Measurements from ENCODE around the gene GPR84. TPM values are rescaled to one million over a fixed set of nuclear protein-coding genes. Genes with fewer than 3 reads are reported as not detected.

GPR84 gene
- polyA plus RNA-seq, 1 donor (not counting 4 experiments of a cell fraction or from before 2014, with no cell fraction given): 0.12 TPM

- H3K4me3 ChIP-seq (ENCODE audit: control insufficient read depth in 2 of 3, extremely low read depth in 1 of 3, insufficient read depth in 2 of 3, low read depth in 1 of 3, low read length in 3 of 3): no peak overlapping the region
These were observed 14.6 kb upstream of the GPR84 start for GRCh38 chr12:54378796-54379397.

GRCh38 chr12:54377797-54378515 is 13.7 kb upstream of the GPR84 start:
- no peaks in the 10 kb centered on the region for H3K9me3 ChIP-seq (ENCODE audit: control insufficient read depth, low read depth, low read length)
- no peak overlapping the region for H2AFZ ChIP-seq (ENCODE audit: control insufficient read depth, low read length)
- H3K9ac ChIP-seq (ENCODE audit: control insufficient read depth, extremely low read depth, insufficient read depth, low read length): no peak overlapping the region
- peaks cover 3% of the 10 kb centered on the region for H3K9me1 ChIP-seq (ENCODE audit: control insufficient read depth, extremely low read depth, insufficient read depth, low read length)
- peaks cover 42% of the 10 kb centered on the region for H3K4me1 ChIP-seq (ENCODE audit: control insufficient read depth, extremely low read depth, insufficient read depth, low read length)
- TF ChIP-seq CTCF (optimal IDR thresholded peaks at IDR 0.05 in 1 of 3, IDR thresholded peaks at IDR 0.05 in 1 of 3, conservative IDR thresholded peaks at IDR 0.05 in 1 of 3; ENCODE audit: extremely low read depth in 1 of 3, insufficient read depth in 2 of 3, low read length in 3 of 3) (no peak), EZH2 (IDR thresholded peaks at IDR 0.05; ENCODE audit: low read length) (no peak)
- H3K4me3 ChIP-seq (ENCODE audit: control insufficient read depth in 2 of 3, extremely low read depth in 1 of 3, insufficient read depth in 2 of 3, low read depth in 1 of 3, low read length in 3 of 3): no peak overlapping the region
- peaks cover 66 to 69% of the 10 kb centered on the region in 2 experiments for H3K36me3 ChIP-seq (ENCODE audit: control insufficient read depth in 2 of 2, extremely low read depth in 1 of 2, insufficient read depth in 2 of 2, low read length in 2 of 2)
- no peaks in the 10 kb centered on the region for H3K27me3 ChIP-seq (ENCODE audit: control insufficient read depth, extremely low read depth, insufficient read depth, low read length)
- no peak overlapping the region for H3K27ac ChIP-seq (ENCODE audit: control insufficient read depth, insufficient read depth, low read length)
- peaks cover 22% of the 10 kb centered on the region for H4K20me1 ChIP-seq (ENCODE audit: control insufficient read depth, extremely low read depth, insufficient read depth, low read length)
- dilution Hi-C loops (cut with MboI; ENCODE audit: extremely low pct_ligation_motif_present, low sequenced_read_pairs): no loop called here
- H3K79me2 ChIP-seq (ENCODE audit: control insufficient read depth, insufficient read depth, low read length): peaks cover 56% of the 10 kb centered on the region
- FAIRE-seq: no peak
- H3K4me2 ChIP-seq (ENCODE audit: control insufficient read depth, extremely low read depth, insufficient read depth, low read depth, low read length): no peak overlapping the region
- no peak for DNase-seq (ENCODE audit: low read depth, low spot score)

More at GRCh38 chr12:54378796-54379397, 14.6 kb upstream of the GPR84 start:
- peaks cover 60 to 61% of the 10 kb centered on the region in 2 experiments for H3K36me3 ChIP-seq (ENCODE audit: control insufficient read depth in 2 of 2, extremely low read depth in 1 of 2, insufficient read depth in 2 of 2, low read length in 2 of 2)
- no peak overlapping the region for H3K27ac ChIP-seq (ENCODE audit: control insufficient read depth, insufficient read depth, low read length)
- H3K4me1 ChIP-seq (ENCODE audit: control insufficient read depth, extremely low read depth, insufficient read depth, low read length): peaks cover 42% of the 10 kb centered on the region
- dilution Hi-C loops (cut with MboI; ENCODE audit: extremely low pct_ligation_motif_present, low sequenced_read_pairs): no loop called here
- TF ChIP-seq EZH2 (IDR thresholded peaks at IDR 0.05; ENCODE audit: low read length): no peak
- TF ChIP-seq CTCF (optimal IDR thresholded peaks at IDR 0.05 in 1 of 3, IDR thresholded peaks at IDR 0.05 in 1 of 3, conservative IDR thresholded peaks at IDR 0.05 in 1 of 3; ENCODE audit: extremely low read depth in 1 of 3, insufficient read depth in 2 of 3, low read length in 3 of 3): no peak
- peak overlapping the region; percentile 58 for H3K4me2 ChIP-seq (ENCODE audit: control insufficient read depth, extremely low read depth, insufficient read depth, low read depth, low read length)
- no peaks in the 10 kb centered on the region for H3K9me3 ChIP-seq (ENCODE audit: control insufficient read depth, low read depth, low read length)
- DNase-seq (ENCODE audit: low read depth, low spot score): no peak
- H2AFZ ChIP-seq (ENCODE audit: control insufficient read depth, low read length): no peak overlapping the region
- H4K20me1 ChIP-seq (ENCODE audit: control insufficient read depth, extremely low read depth, insufficient read depth, low read length): peaks cover 22% of the 10 kb centered on the region
- H3K9ac ChIP-seq (ENCODE audit: control insufficient read depth, extremely low read depth, insufficient read depth, low read length): no peak overlapping the region
- no peaks in the 10 kb centered on the region for H3K27me3 ChIP-seq (ENCODE audit: control insufficient read depth, extremely low read depth, insufficient read depth, low read length)
- no peak for FAIRE-seq
- H3K79me2 ChIP-seq (ENCODE audit: control insufficient read depth, insufficient read depth, low read length): peaks cover 58% of the 10 kb centered on the region
- peaks cover 3% of the 10 kb centered on the region for H3K9me1 ChIP-seq (ENCODE audit: control insufficient read depth, extremely low read depth, insufficient read depth, low read length)

Measured in keratinocyte (primary cell).